Muscle of leg (tissue), 16 donors: ENCODE results near the gene SLITRK6. TPM values are rescaled to one million over a fixed set of nuclear protein-coding genes. Genes with fewer than 3 reads are reported as not detected.

Source experiments
- DNase-seq: peaks from one replicate; pipeline ENCODE4 v3.0.0; 2013
- H3K27ac ChIP-seq: one replicate; pipeline ENCODE4 v1.5.1; 2013; ENCODE audit warnings: mild to moderate bottlenecking, low read length, control low read depth
- H3K27me3 ChIP-seq: one replicate; pipeline ENCODE4 v1.6.1; 2013; ENCODE audit warnings: low read length; ENCODE audit not compliant: control insufficient read depth, insufficient read depth
- H3K36me3 ChIP-seq: one replicate; pipeline ENCODE4 v1.6.1; 2013; ENCODE audit warnings: low read length; ENCODE audit not compliant: control insufficient read depth, insufficient read depth
- H3K4me1 ChIP-seq: one replicate; pipeline ENCODE4 v1.6.1; 2013; ENCODE audit warnings: low read length; ENCODE audit not compliant: control insufficient read depth, insufficient read depth
- H3K4me3 ChIP-seq: one replicate; pipeline ENCODE4 v1.5.1; 2013; ENCODE audit warnings: low read length, control low read depth
- H3K9me3 ChIP-seq: replicated peaks from 2 replicates; pipeline ENCODE4 v1.6.1; 2013; ENCODE audit warnings: low read depth, low read length; ENCODE audit not compliant: control insufficient read depth
- WGBS: methylation state at CpG from one replicate; pipeline ENCODE4 v1.1.5; 2013; ENCODE audit warnings: missing lambda C conversion rate; ENCODE audit not compliant: insufficient coverage; 5-methylcytosine and 5-hydroxymethylcytosine counted together
- long read RNA-seq, 11 donors: transcript quantifications; one replicate each; lab custom pipeline, GENCODE V29; 2026
- polyA plus RNA-seq, 8 donors: library from polyadenylated mRNA; unstranded; fragments of 120-200 nt; gene quantifications; one replicate each; pipeline versions ENCODE4 v1.2.1 to v1.2.3, GENCODE V29; 2013; ENCODE audit warnings: inconsistent platforms in 1 of 8, low replicate concordance in 1 of 8; ENCODE audit not compliant: insufficient read length in 8 of 8, insufficient read depth in 1 of 8
- total RNA-seq: library from RNA; stranded (reverse); fragments of 120-200 nt; gene quantifications from one replicate; pipeline ENCODE4 v1.2.4, GENCODE V29; 2013

SLITRK6 gene, protein sequence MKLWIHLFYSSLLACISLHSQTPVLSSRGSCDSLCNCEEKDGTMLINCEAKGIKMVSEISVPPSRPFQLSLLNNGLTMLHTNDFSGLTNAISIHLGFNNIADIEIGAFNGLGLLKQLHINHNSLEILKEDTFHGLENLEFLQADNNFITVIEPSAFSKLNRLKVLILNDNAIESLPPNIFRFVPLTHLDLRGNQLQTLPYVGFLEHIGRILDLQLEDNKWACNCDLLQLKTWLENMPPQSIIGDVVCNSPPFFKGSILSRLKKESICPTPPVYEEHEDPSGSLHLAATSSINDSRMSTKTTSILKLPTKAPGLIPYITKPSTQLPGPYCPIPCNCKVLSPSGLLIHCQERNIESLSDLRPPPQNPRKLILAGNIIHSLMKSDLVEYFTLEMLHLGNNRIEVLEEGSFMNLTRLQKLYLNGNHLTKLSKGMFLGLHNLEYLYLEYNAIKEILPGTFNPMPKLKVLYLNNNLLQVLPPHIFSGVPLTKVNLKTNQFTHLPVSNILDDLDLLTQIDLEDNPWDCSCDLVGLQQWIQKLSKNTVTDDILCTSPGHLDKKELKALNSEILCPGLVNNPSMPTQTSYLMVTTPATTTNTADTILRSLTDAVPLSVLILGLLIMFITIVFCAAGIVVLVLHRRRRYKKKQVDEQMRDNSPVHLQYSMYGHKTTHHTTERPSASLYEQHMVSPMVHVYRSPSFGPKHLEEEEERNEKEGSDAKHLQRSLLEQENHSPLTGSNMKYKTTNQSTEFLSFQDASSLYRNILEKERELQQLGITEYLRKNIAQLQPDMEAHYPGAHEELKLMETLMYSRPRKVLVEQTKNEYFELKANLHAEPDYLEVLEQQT
- 6.7 TPM for total RNA-seq
- polyA plus RNA-seq, result 10 to 100 TPM in 2 of 8 donors, 1 to 10 TPM in 6; 2.6 to 16.1 (median 6.4) TPM
- long read RNA-seq, donor 1, result 0 reads
- long read RNA-seq, donor 2, full-length matches to known transcripts, result 1 of 1 reads
- long read RNA-seq, donor 2, partial matches to known transcripts, result 0 of 1 reads
- long read RNA-seq, donor 2, other reads (novel, unspliced or antisense), result 0 of 1 reads
- long read RNA-seq, donor 3, full-length matches to known transcripts, result 4 of 4 reads
- long read RNA-seq, donor 3, partial matches to known transcripts, result 0 of 4 reads
- long read RNA-seq, donor 3, other reads (novel, unspliced or antisense), result 0 of 4 reads
- long read RNA-seq, donor 4, full-length matches to known transcripts, result 1 of 1 reads
- long read RNA-seq, donor 4, partial matches to known transcripts, result 0 of 1 reads
- long read RNA-seq, donor 4, other reads (novel, unspliced or antisense), result 0 of 1 reads
- long read RNA-seq, donor 5, full-length matches to known transcripts, result 5 of 5 reads
- long read RNA-seq, donor 5, partial matches to known transcripts, result 0 of 5 reads
- long read RNA-seq, donor 5, other reads (novel, unspliced or antisense), result 0 of 5 reads
- long read RNA-seq, donor 6, full-length matches to known transcripts, result 1 of 1 reads
- long read RNA-seq, donor 6, partial matches to known transcripts, result 0 of 1 reads
- long read RNA-seq, donor 6, other reads (novel, unspliced or antisense), result 0 of 1 reads
- long read RNA-seq, donor 7, full-length matches to known transcripts, result 4 of 4 reads
- long read RNA-seq, donor 7, partial matches to known transcripts, result 0 of 4 reads
- long read RNA-seq, donor 7, other reads (novel, unspliced or antisense), result 0 of 4 reads
- long read RNA-seq, donor 8, full-length matches to known transcripts, result 8 of 8 reads
- long read RNA-seq, donor 8, partial matches to known transcripts, result 0 of 8 reads
- long read RNA-seq, donor 8, other reads (novel, unspliced or antisense), result 0 of 8 reads
- long read RNA-seq, donor 9, result 0 reads
- long read RNA-seq, donor 10, full-length matches to known transcripts, result 5 of 5 reads
- long read RNA-seq, donor 10, partial matches to known transcripts, result 0 of 5 reads
- long read RNA-seq, donor 10, other reads (novel, unspliced or antisense), result 0 of 5 reads
- long read RNA-seq, donor 11, full-length matches to known transcripts, result 3 of 3 reads
- long read RNA-seq, donor 11, partial matches to known transcripts, result 0 of 3 reads
- long read RNA-seq, donor 11, other reads (novel, unspliced or antisense), result 0 of 3 reads

DNA sequence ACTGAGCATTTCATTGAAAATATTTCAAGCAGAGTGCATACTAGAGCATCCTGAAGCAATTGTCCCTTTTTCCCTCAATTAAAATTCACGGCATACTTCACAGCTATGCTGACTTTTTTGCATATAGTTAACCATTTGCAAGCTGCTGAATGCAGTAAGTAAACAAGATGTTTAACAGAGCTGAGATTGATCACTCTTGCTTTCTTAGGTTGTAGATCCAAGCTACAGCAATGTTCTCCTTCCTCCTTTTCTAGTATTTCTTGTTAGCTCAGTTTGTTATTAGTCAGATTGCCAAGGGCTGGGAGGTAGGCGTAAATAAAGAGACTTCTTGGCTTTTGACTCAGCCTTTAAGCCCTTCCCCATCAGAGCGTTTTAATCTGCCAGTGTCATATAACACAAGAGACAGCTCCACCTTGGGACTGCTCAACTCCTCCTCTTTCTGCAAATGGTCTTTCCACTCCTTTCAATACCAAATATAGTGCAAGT lies at the start of gene SLITRK6:
TSS of gene SLITRK6 (minus strand) at position 323 of the 486 bp plus-strand sequence. CDS start 2,911 bp downstream, outside the sequence.
- H3K27me3 ChIP-seq, result no peaks in the 10 kb centered on the region
- no peak within 1 kb of the TSS for H3K27ac ChIP-seq
- H3K4me1 ChIP-seq, result no peaks in the 10 kb centered on the region
- H3K36me3 ChIP-seq, result no peaks in the 10 kb centered on the region
- H3K9me3 ChIP-seq, result no peaks in the 10 kb centered on the region
- peak; percentile 92 for DNase-seq
- no CpG with 5 or more reads among the region's 3 CpGs for WGBS
- peak within 1 kb of the TSS; percentile 30 for H3K4me3 ChIP-seq

DNA sequence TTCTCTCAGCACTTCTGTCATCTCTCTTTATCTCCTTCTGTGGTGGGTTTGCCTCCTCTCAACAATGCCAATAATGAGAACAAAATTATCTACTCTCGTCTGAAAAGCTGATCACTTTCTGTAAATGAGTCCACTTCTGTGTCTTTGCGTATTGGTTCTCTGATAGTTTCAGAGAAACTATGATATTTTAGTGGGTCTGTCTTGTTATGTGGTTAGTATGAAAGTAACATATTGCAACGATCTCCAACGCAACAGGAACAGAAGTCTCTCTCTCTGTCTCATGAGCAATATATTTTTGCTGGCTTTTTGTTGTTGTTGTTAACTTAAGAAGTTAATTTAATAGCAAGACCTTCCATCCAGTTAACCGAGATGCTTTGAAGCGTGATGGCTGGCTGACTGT lies 47.8 kb upstream of the SLITRK6 start:
- Histone ChIP-seq H3K27me3 (no peaks in the 10 kb centered on the region), H3K4me3 (no peak overlapping the region), H3K9me3 (peaks cover 3% of the 10 kb centered on the region), H3K36me3 (no peaks in the 10 kb centered on the region), H3K27ac (no peak overlapping the region), H3K4me1 (no peaks in the 10 kb centered on the region)
- WGBS, result no CpG with 5 or more reads among the region's 6 CpGs
- no peak for DNase-seq

DNA sequence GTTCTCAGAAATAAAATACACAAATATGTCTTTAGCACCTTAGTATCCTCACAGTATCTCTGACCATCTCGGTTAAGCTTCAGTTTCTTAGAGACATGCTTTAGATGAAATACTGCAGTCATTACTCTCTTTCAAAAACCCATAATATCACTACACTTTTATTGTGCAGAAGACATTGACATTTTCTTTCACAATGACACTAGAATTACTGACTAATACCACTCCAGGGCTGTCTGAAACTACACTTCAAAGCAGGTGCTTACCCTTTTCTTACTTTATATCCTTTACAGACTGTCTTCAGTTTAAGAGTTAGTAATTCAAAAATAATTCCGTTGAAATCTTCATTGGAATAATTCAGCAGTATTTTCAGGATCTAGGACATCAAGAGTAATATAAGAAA lies 42.2 kb upstream of the SLITRK6 start:
- Histone ChIP-seq H3K27ac (no peak overlapping the region), H3K4me1 (no peaks in the 10 kb centered on the region), H3K27me3 (no peaks in the 10 kb centered on the region), H3K4me3 (no peak overlapping the region), H3K36me3 (no peaks in the 10 kb centered on the region), H3K9me3 (no peaks in the 10 kb centered on the region)
- WGBS, result 90% methylated on average over 1 of the region's 2 CpGs
- no peak for DNase-seq

DNA sequence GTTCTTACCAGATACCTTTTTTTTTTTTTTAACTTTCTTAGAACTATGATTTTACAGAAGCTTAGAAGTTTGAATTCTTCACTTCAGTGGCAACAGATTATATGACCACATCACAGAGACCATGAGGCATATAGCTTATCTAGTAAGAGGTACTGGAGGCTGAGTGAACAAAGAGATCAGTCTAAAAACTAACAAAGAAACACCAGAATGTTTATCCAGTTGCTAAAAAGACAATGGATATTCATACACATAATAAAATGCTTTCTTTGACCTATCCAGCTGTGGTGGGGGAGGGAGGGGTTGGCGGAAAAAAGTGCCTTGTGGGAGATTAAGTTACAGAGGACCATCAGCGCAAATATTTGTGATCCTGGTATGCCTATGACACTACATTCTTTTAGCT lies 34.7 kb upstream of the SLITRK6 start:
- H3K4me1 ChIP-seq, result no peaks in the 10 kb centered on the region
- no peaks in the 10 kb centered on the region for H3K36me3 ChIP-seq
- H3K27me3 ChIP-seq, result no peaks in the 10 kb centered on the region
- H3K27ac ChIP-seq, result no peak overlapping the region
- H3K4me3 ChIP-seq, result no peak overlapping the region
- no peak for DNase-seq
- H3K9me3 ChIP-seq, result no peaks in the 10 kb centered on the region
- WGBS, result no CpG with 5 or more reads among the region's 2 CpGs

DNA sequence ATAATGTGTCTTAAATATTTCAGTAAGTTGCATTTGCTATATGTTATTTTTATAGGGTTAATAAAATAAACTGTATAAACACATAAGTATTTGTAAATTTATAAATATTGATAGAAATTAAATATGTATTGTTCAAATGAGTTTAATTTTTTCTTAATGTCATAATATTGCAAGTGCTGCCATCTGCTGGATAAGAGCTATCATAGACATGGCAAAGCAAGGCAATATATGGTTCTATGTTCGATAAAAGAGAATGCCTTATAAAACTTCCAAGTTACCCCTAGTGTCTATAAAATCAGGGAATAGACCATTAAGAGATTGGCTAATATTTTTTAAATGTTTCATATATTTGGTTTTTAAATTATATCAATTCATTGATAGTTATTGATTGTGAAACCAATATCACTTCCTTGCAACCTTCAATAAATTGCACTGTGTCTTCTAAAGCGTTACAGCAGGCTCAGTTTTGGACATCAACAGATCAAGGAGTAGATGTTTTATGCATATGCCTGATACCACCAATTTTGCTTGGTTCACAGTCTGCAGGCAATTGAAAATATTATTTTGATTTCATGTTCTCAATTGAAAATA lies 29.0 kb upstream of the SLITRK6 start:
- Histone ChIP-seq H3K4me1 (no peaks in the 10 kb centered on the region), H3K9me3 (no peaks in the 10 kb centered on the region), H3K27me3 (no peaks in the 10 kb centered on the region), H3K36me3 (no peaks in the 10 kb centered on the region), H3K4me3 (no peak overlapping the region), H3K27ac (no peak overlapping the region)
- no CpG with 5 or more reads among the region's 2 CpGs for WGBS
- DNase-seq, result peak; percentile 34

DNA sequence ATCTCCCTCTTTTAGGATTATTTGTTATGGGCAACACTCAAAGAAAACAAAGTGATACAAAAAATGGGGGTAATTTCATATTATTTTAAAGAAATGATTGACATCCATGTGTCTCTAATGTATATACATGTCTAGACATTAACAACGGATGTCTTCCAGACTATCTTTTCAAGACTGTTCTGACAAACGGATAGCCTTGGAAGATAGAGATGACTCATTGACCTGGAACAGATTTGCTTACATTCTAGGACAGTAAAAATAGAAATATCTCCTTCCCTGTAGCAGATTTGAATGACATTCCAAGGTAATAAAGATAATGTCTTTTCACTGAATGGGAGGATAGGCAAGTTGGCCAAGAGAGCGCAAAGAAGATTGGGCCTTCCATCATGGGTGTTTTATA lies 26.2 kb upstream of the SLITRK6 start:
- no peak for DNase-seq
- WGBS, result no CpG with 5 or more reads among the region's 3 CpGs
- H3K27me3 ChIP-seq, result no peaks in the 10 kb centered on the region
- no peaks in the 10 kb centered on the region for H3K36me3 ChIP-seq
- H3K4me3 ChIP-seq, result no peak overlapping the region
- no peaks in the 10 kb centered on the region for H3K9me3 ChIP-seq
- H3K27ac ChIP-seq, result no peak overlapping the region
- no peaks in the 10 kb centered on the region for H3K4me1 ChIP-seq

DNA sequence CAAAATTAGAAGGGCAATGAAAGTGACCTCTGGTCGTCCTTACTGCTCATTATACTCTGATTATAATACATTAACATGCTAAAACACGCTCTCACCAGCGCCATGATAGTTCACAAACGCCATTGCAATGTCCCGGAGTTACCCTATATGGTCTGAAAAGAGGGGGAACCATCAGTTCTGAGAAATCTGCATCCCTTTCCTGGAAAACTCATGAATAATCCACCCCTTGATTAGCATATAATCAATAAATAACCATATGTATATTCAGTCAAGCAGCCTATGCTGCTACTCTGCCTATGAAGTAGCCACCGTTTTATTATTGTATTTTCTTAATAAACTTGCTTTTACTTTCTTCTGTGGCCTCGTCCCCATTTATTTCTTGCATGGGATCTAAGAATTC lies 24.6 kb upstream of the SLITRK6 start:
- Histone ChIP-seq H3K36me3 (no peaks in the 10 kb centered on the region), H3K4me1 (no peaks in the 10 kb centered on the region), H3K27ac (no peak overlapping the region), H3K9me3 (no peaks in the 10 kb centered on the region), H3K27me3 (no peaks in the 10 kb centered on the region), H3K4me3 (no peak overlapping the region)
- no peak for DNase-seq
- WGBS, result no CpG with 5 or more reads among the region's 7 CpGs

DNA sequence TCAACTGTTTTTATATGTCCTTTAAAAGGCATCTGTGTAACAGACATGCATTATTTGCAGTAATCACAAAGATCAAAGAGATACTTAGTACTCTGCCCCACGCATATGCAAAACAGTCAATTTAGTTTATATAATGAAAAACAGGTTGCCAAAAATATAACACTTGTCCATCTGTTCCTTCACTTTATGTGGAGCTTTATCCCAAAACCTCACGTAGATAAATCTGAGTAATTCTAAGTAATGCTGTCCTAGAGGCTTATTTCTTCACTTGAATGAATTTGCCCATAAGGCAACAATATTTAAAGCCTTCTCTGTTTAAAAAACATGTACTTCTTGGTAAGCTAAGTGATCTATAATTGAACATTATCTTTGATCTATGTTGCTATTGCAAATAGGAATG lies 20.3 kb upstream of the SLITRK6 start:
- WGBS, result no CpG with 5 or more reads among the region's 2 CpGs
- no peaks in the 10 kb centered on the region for H3K4me1 ChIP-seq
- no peak overlapping the region for H3K4me3 ChIP-seq
- no peaks in the 10 kb centered on the region for H3K36me3 ChIP-seq
- no peak for DNase-seq
- H3K27me3 ChIP-seq, result no peaks in the 10 kb centered on the region
- H3K9me3 ChIP-seq, result no peaks in the 10 kb centered on the region
- H3K27ac ChIP-seq, result no peak overlapping the region
